Measurements from ENCODE around the gene LIPE.
A peak's percentile ranks its signal among the peaks of the same experiment; 100 is the strongest.

LIPE gene

GRCh38 chr19:42409477-42409876 lies 17.7 kb downstream of the LIPE start:
- Histone ChIP-seq H3K4me3 (ENCODE audit: low read length) (no peak overlapping the region), H3K9ac (ENCODE audit: low read length) (no peak overlapping the region), H3K4me1 (ENCODE audit: control insufficient read depth, low read depth, low read length) (no peaks in the 10 kb centered on the region), H3K36me3 (ENCODE audit: control insufficient read depth, low read depth, low read length) (peaks cover 4% of the 10 kb centered on the region), H3K9me3 (ENCODE audit: control insufficient read depth, low read depth, low read length) (no peaks in the 10 kb centered on the region), H3K27ac (ENCODE audit: low read length) (no peak overlapping the region), H3K27me3 (ENCODE audit: control insufficient read depth, insufficient read depth, low read length) (peaks cover 27% of the 10 kb centered on the region)

GRCh38 chr19:42407816-42408175 lies 19.4 kb downstream of the LIPE start:
- Histone ChIP-seq H3K36me3 (ENCODE audit: control insufficient read depth, low read depth, low read length) (peaks cover 4% of the 10 kb centered on the region), H3K4me3 (ENCODE audit: low read length) (no peak overlapping the region), H3K27me3 (ENCODE audit: control insufficient read depth, insufficient read depth, low read length) (peaks cover 26% of the 10 kb centered on the region)

GRCh38 chr19:42407085-42407815 lies 19.9 kb downstream of the LIPE start:
- peaks cover 4% of the 10 kb centered on the region for H3K36me3 ChIP-seq (ENCODE audit: control insufficient read depth, low read depth, low read length)
- no peaks in the 10 kb centered on the region for H3K9me3 ChIP-seq (ENCODE audit: control insufficient read depth, low read depth, low read length)
- H3K27ac ChIP-seq (ENCODE audit: low read length) = no peak overlapping the region
- H3K4me3 ChIP-seq (ENCODE audit: low read length) = no peak overlapping the region
- no peak overlapping the region for H3K9ac ChIP-seq (ENCODE audit: low read length)
- peaks cover 32% of the 10 kb centered on the region for H3K27me3 ChIP-seq (ENCODE audit: control insufficient read depth, insufficient read depth, low read length)
- no peaks in the 10 kb centered on the region for H3K4me1 ChIP-seq (ENCODE audit: control insufficient read depth, low read depth, low read length)

More at GRCh38 chr19:42407816-42408175, 19.4 kb downstream of the LIPE start:
- no peak overlapping the region for H3K27ac ChIP-seq (ENCODE audit: low read length)
- no peak overlapping the region for H3K9ac ChIP-seq (ENCODE audit: low read length)
- no peaks in the 10 kb centered on the region for H3K9me3 ChIP-seq (ENCODE audit: control insufficient read depth, low read depth, low read length)
- H3K4me1 ChIP-seq (ENCODE audit: control insufficient read depth, low read depth, low read length) = no peaks in the 10 kb centered on the region

GRCh38 chr19:42406111-42406510 lies 21.1 kb downstream of the LIPE start:
- H3K9me3 ChIP-seq (ENCODE audit: control insufficient read depth, low read depth, low read length) = no peaks in the 10 kb centered on the region
- no peak overlapping the region for H3K4me3 ChIP-seq (ENCODE audit: low read length)
- H3K27ac ChIP-seq (ENCODE audit: low read length) = no peak overlapping the region
- H3K9ac ChIP-seq (ENCODE audit: low read length) = no peak overlapping the region
- H3K27me3 ChIP-seq (ENCODE audit: control insufficient read depth, insufficient read depth, low read length) = peaks cover 25% of the 10 kb centered on the region
- no peaks in the 10 kb centered on the region for H3K4me1 ChIP-seq (ENCODE audit: control insufficient read depth, low read depth, low read length)
- H3K36me3 ChIP-seq (ENCODE audit: control insufficient read depth, low read depth, low read length) = peaks cover 4% of the 10 kb centered on the region

- peaks cover 4% of the 10 kb centered on the region for H3K36me3 ChIP-seq (ENCODE audit: control insufficient read depth, low read depth, low read length)
Measured at GRCh38 chr19:42403586-42403985, 23.6 kb downstream of the LIPE start.

GRCh38 chr19:42402376-42403116 lies 24.6 kb downstream of the LIPE start:
- Histone ChIP-seq H3K36me3 (ENCODE audit: control insufficient read depth, low read depth, low read length) (peaks cover 3% of the 10 kb centered on the region), H3K27me3 (ENCODE audit: control insufficient read depth, insufficient read depth, low read length) (peaks cover 17% of the 10 kb centered on the region), H3K9ac (ENCODE audit: low read length) (peak overlapping the region; percentile 60), H3K27ac (ENCODE audit: low read length) (no peak overlapping the region), H3K4me1 (ENCODE audit: control insufficient read depth, low read depth, low read length) (no peaks in the 10 kb centered on the region), H3K4me3 (ENCODE audit: low read length) (peak overlapping the region; percentile 81), H3K9me3 (ENCODE audit: control insufficient read depth, low read depth, low read length) (no peaks in the 10 kb centered on the region)

More at GRCh38 chr19:42403586-42403985, 23.6 kb downstream of the LIPE start:
- Histone ChIP-seq H3K27ac (ENCODE audit: low read length) (no peak overlapping the region), H3K9me3 (ENCODE audit: control insufficient read depth, low read depth, low read length) (no peaks in the 10 kb centered on the region), H3K27me3 (ENCODE audit: control insufficient read depth, insufficient read depth, low read length) (peaks cover 22% of the 10 kb centered on the region), H3K4me3 (ENCODE audit: low read length) (no peak overlapping the region), H3K4me1 (ENCODE audit: control insufficient read depth, low read depth, low read length) (no peaks in the 10 kb centered on the region), H3K9ac (ENCODE audit: low read length) (no peak overlapping the region)

GRCh38 chr19:42401365-42402303 lies 25.6 kb downstream of the LIPE start:
- H3K4me1 ChIP-seq (ENCODE audit: control insufficient read depth, low read depth, low read length) = no peaks in the 10 kb centered on the region
- peak overlapping the region; percentile 81 for H3K4me3 ChIP-seq (ENCODE audit: low read length)
- H3K9me3 ChIP-seq (ENCODE audit: control insufficient read depth, low read depth, low read length) = no peaks in the 10 kb centered on the region
- H3K27me3 ChIP-seq (ENCODE audit: control insufficient read depth, insufficient read depth, low read length) = peaks cover 17% of the 10 kb centered on the region
- no peak overlapping the region for H3K27ac ChIP-seq (ENCODE audit: low read length)
- no peaks in the 10 kb centered on the region for H3K36me3 ChIP-seq (ENCODE audit: control insufficient read depth, low read depth, low read length)
- H3K9ac ChIP-seq (ENCODE audit: low read length) = peak overlapping the region; percentile 60

- no peak overlapping the region for H3K9ac ChIP-seq (ENCODE audit: low read length)
- H3K4me1 ChIP-seq (ENCODE audit: control insufficient read depth, low read depth, low read length) = no peaks in the 10 kb centered on the region
- H3K36me3 ChIP-seq (ENCODE audit: control insufficient read depth, low read depth, low read length) = no peaks in the 10 kb centered on the region
- peaks cover 17% of the 10 kb centered on the region for H3K27me3 ChIP-seq (ENCODE audit: control insufficient read depth, insufficient read depth, low read length)
- no peak overlapping the region for H3K4me3 ChIP-seq (ENCODE audit: low read length)
- no peak overlapping the region for H3K27ac ChIP-seq (ENCODE audit: low read length)
- H3K9me3 ChIP-seq (ENCODE audit: control insufficient read depth, low read depth, low read length) = no peaks in the 10 kb centered on the region
Measured at GRCh38 chr19:42400404-42400803, 26.8 kb downstream of the LIPE start.

- H3K27me3 ChIP-seq (ENCODE audit: control insufficient read depth, insufficient read depth, low read length) = peaks cover 6% of the 10 kb centered on the region
- H3K36me3 ChIP-seq (ENCODE audit: control insufficient read depth, low read depth, low read length) = no peaks in the 10 kb centered on the region
- peak overlapping the region; percentile 33 for H3K9ac ChIP-seq (ENCODE audit: low read length)
- no peaks in the 10 kb centered on the region for H3K9me3 ChIP-seq (ENCODE audit: control insufficient read depth, low read depth, low read length)
- H3K27ac ChIP-seq (ENCODE audit: low read length) = no peak overlapping the region
- H3K4me3 ChIP-seq (ENCODE audit: low read length) = peak overlapping the region; percentile 76
- no peaks in the 10 kb centered on the region for H3K4me1 ChIP-seq (ENCODE audit: control insufficient read depth, low read depth, low read length)
Measured at GRCh38 chr19:42397263-42398166, 29.7 kb downstream of the LIPE start.

- Histone ChIP-seq H3K4me3 (ENCODE audit: low read length) (peak overlapping the region; percentile 76), H3K36me3 (ENCODE audit: control insufficient read depth, low read depth, low read length) (no peaks in the 10 kb centered on the region), H3K27me3 (ENCODE audit: control insufficient read depth, insufficient read depth, low read length) (no peaks in the 10 kb centered on the region), H3K4me1 (ENCODE audit: control insufficient read depth, low read depth, low read length) (no peaks in the 10 kb centered on the region), H3K9ac (ENCODE audit: low read length) (peak overlapping the region; percentile 63), H3K27ac (ENCODE audit: low read length) (no peak overlapping the region), H3K9me3 (ENCODE audit: control insufficient read depth, low read depth, low read length) (no peaks in the 10 kb centered on the region)
Measured at GRCh38 chr19:42396381-42397262, 30.6 kb downstream of the LIPE start.
